IPS-18a (cell line): Measurements from ENCODE around the gene ITGB2.
A peak's percentile ranks its signal among the peaks of the same experiment; 100 is the strongest.

Experiments used
- H3K27ac ChIP-seq: one replicate; pipeline ENCODE4 v1.5.1; 2013; ENCODE audit warnings: low read length
- H3K27me3 ChIP-seq: one replicate; pipeline ENCODE4 v1.6.1; 2013; ENCODE audit warnings: mild to moderate bottlenecking, low read length; ENCODE audit not compliant: control insufficient read depth, insufficient read depth
- H3K36me3 ChIP-seq: one replicate; pipeline ENCODE4 v1.6.1; 2013; ENCODE audit warnings: low read depth, low read length; ENCODE audit not compliant: control insufficient read depth
- H3K4me1 ChIP-seq: one replicate; pipeline ENCODE4 v1.6.1; 2013; ENCODE audit warnings: low read depth, low read length; ENCODE audit not compliant: control insufficient read depth
- H3K4me3 ChIP-seq: one replicate; pipeline ENCODE4 v1.5.1; 2013; ENCODE audit warnings: low read length
- H3K9ac ChIP-seq: one replicate; pipeline ENCODE4 v1.6.1; 2013; ENCODE audit warnings: mild to moderate bottlenecking, low read length, moderate library complexity
- H3K9me3 ChIP-seq: one replicate; pipeline ENCODE4 v1.6.1; 2013; ENCODE audit warnings: low read depth, low read length; ENCODE audit not compliant: control insufficient read depth

The ITGB2 gene

DNA sequence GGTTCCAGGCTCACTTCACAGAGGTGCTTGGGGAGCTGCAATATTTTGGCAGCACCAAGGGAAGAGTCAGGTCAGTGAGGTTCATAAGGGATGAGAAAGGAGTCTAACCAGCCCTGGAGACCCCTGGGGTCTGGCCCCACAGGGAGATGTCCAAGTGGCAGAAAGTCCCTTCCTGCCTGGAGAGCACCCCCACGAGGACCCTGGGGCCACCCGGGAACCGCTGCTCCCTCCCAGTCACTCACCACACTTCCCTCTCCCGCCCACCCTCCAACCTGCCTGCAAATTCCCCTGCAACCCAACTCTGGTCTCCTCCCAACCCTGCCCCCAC, 6.5 kb upstream of the ITGB2 start:
- Histone ChIP-seq H3K9me3 (no peaks in the 10 kb centered on the region), H3K36me3 (no peaks in the 10 kb centered on the region), H3K27me3 (peaks cover 89% of the 10 kb centered on the region), H3K4me3 (peak overlapping the region; percentile 16), H3K9ac (no peak overlapping the region), H3K4me1 (peaks cover 15% of the 10 kb centered on the region), H3K27ac (no peak overlapping the region)

- no peak overlapping the region for H3K9ac ChIP-seq
- peaks cover 89% of the 10 kb centered on the region for H3K27me3 ChIP-seq
- peaks cover 15% of the 10 kb centered on the region for H3K4me1 ChIP-seq
- H3K4me3 ChIP-seq = no peak overlapping the region
- H3K9me3 ChIP-seq = no peaks in the 10 kb centered on the region
- H3K36me3 ChIP-seq = no peaks in the 10 kb centered on the region
- no peak overlapping the region for H3K27ac ChIP-seq
Observed at GRCh38 chr21:44926331-44927101, 5.8 kb upstream of the ITGB2 start.

DNA sequence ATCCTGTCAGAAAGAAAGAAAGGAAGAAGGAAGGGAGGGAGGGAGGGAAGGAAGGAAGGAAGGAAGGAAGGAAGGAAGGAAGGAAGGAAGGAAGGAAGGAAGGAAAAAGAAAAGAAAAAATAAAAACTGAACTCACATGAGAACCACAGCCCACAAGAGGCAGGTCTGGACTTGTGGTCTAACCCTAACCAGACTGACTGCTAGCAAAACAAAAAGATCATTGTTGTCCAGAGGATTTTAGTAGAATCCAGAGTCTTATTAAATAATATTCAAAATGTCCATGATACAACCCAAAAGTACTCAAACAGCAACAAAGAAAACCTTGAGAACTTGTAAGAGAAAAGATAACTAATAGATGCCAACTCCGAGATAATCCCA, 4.7 kb upstream of the ITGB2 start:
- Histone ChIP-seq H3K9me3 (no peaks in the 10 kb centered on the region), H3K27me3 (peaks cover 89% of the 10 kb centered on the region), H3K36me3 (no peaks in the 10 kb centered on the region), H3K27ac (no peak overlapping the region), H3K4me3 (no peak overlapping the region), H3K9ac (no peak overlapping the region), H3K4me1 (peaks cover 15% of the 10 kb centered on the region)

DNA sequence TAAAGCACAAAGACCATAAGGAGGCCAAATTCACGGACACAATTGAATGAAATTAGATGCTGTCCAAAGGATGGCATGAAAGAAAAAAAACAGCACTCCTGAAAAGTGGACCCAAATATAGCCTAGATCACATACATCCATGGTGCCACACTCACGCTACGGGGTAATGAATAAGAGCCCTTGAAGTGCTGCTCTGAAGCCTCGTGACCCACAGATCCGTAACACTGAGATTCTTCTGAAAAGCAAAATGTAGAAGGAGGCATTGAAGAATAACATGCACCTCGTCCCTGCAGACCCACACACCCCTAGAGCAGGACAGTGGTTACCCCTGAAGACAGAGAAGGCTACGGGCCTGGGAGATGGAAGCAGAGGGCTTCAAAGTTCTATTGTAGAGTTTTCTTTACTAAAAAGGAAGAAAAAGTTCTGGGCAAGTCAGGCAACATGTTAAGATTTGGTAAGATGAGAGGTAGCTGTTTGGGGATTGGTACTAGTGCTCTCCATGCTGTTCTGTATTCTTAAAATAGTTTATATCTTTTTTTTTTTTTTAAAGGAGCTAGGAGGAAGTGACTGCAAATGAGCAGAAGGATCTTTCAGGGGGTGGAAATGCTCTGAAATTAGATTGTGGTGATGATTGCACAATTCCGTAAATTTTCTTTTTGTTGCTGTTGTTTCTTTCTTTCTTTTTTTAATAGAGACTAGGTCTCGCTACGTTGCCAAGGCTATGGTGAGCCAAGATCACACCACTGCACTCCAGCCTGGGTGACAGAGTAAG, 4.1 kb upstream of the ITGB2 start:
- no peak overlapping the region for H3K27ac ChIP-seq
- no peaks in the 10 kb centered on the region for H3K36me3 ChIP-seq
- peaks cover 15% of the 10 kb centered on the region for H3K4me1 ChIP-seq
- no peak overlapping the region for H3K4me3 ChIP-seq
- no peaks in the 10 kb centered on the region for H3K9me3 ChIP-seq
- H3K27me3 ChIP-seq = peaks cover 89% of the 10 kb centered on the region
- H3K9ac ChIP-seq = no peak overlapping the region

DNA sequence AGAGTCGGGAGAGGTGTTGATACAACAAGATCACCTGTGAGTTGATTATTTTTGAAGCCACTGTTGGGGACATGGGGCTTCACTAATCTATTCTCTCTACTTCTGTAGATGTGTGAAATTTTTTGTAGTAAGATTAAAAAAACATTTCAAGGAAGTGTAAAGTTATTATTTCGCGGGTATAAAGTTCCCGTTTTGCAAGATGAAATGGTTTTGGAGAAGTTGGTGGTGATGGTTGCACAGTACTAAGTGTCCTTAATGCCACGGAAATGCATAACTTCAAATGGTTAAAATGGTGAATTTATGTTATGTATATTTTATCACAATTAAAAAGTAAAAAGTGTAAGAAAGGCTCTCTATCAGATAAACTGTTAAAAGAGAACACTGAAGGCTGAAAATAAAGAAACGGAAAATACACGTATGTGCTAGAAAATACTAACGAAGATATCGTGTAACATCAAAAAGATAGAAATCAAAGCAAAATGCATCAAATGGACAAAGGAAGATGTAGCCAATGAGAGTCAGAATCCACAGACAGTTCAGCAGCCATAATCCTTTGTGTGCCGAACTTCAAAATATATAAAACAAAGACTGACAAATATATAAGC, 2.9 kb upstream of the ITGB2 start:
- Histone ChIP-seq H3K9me3 (no peaks in the 10 kb centered on the region), H3K36me3 (no peaks in the 10 kb centered on the region), H3K27me3 (peaks cover 89% of the 10 kb centered on the region), H3K4me1 (peaks cover 15% of the 10 kb centered on the region), H3K27ac (no peak overlapping the region), H3K4me3 (no peak overlapping the region), H3K9ac (no peak overlapping the region)

DNA sequence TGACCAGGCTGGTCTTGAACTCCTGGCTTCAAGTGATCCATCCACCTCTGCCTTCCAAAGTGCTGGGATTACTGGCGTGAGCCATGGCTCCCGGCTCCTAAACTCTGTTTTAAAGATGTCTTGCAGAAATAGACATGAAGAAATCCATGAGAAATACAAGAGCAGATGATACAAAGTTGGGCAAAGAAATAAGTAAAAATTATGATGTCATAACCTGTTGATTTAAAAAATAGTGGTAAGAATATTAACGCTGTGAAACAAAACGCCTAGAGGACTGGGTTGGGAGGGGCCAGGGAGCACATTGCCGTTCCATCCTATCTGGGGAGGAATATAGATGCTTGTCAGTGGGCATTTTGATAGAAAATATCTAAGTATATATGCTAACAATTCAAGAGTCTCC, 1.2 kb upstream of the ITGB2 start:
- Histone ChIP-seq H3K27me3 (peaks cover 89% of the 10 kb centered on the region), H3K9ac (no peak overlapping the region), H3K4me3 (no peak overlapping the region), H3K36me3 (no peaks in the 10 kb centered on the region), H3K4me1 (peaks cover 3% of the 10 kb centered on the region), H3K9me3 (no peaks in the 10 kb centered on the region), H3K27ac (no peak overlapping the region)

DNA sequence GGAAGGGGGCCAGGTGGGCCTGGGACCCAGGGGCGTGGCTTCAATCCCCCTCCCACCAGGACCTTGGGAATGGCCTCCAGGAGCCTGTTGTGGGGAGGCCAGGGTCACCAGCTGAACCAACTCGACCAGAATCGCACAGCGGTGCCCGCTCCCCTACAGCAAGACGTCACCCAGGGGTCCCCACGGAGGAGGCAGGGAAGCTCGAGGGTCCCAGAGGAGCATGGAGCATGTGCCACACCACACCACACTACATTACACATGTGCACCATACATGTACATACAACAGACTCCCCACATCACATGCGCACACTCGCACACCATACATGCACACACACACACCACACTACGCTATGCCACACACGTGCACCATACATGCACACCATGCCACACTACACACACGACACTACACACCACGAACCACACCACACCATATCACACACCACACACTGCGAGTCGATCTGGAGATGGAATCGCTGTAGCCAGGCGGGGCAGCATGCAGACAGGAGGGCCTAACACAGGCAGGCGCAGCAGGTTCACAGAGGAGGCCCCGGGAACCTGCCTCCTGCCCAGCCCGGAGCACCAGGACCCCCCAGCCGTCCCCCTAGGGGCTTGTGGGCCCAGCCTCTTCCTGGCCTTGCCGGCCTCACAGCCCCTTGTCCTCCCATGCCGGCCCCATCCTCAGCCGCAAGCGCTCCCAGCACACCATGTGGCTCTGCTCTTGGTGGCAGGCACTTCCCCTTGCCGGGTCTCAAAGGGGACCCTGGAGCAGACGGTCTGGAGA, 596 bp downstream of the ITGB2 start:
- no peaks in the 10 kb centered on the region for H3K9me3 ChIP-seq
- no peak overlapping the region for H3K27ac ChIP-seq
- peaks cover 83% of the 10 kb centered on the region for H3K27me3 ChIP-seq
- no peaks in the 10 kb centered on the region for H3K4me1 ChIP-seq
- no peak overlapping the region for H3K9ac ChIP-seq
- H3K4me3 ChIP-seq = peak overlapping the region; percentile 55
- no peaks in the 10 kb centered on the region for H3K36me3 ChIP-seq

DNA sequence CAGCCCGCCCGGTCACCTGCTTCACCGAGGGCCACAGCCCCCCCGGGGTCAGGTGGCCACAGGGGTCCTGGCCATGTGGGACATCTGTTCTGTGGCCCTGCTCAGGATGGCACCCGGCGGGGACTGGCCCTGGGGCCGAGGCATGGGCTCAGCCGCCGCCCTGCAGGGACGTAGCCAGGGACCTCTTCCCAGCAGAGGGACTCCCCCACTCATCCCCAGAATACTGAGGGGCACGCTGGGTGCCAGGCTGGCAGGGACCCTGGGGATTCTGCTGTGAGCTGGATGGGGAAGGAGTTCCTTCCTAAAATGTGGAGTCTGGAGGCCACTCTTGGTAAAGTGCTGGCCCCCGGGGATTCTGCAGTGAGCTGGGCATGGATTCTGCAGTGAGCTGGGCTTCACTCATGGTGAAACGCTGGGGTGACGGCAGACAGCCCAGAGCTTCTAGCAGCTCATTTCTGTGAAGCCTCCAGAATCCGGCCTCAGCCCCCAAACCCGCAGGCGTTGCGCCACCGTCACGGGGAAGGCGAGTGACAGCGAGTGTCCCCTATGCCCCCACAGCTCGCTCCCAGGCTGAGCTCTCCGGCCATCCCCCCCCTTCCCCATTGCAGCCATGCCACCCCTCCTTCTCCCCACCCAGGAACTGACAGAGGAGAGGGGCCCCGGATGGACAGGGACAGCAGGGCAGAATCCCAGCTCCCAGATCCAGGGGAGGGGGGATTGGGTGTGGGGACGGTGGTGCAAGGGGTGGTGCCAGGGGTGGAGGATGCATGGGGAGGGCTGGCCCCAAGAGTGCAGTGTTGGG, 1.4 kb downstream of the ITGB2 start:
- H3K9ac ChIP-seq = no peak overlapping the region
- H3K9me3 ChIP-seq = no peaks in the 10 kb centered on the region
- H3K27ac ChIP-seq = no peak overlapping the region
- H3K4me3 ChIP-seq = peak overlapping the region; percentile 55
- H3K4me1 ChIP-seq = no peaks in the 10 kb centered on the region
- no peaks in the 10 kb centered on the region for H3K36me3 ChIP-seq
- peaks cover 76% of the 10 kb centered on the region for H3K27me3 ChIP-seq

DNA sequence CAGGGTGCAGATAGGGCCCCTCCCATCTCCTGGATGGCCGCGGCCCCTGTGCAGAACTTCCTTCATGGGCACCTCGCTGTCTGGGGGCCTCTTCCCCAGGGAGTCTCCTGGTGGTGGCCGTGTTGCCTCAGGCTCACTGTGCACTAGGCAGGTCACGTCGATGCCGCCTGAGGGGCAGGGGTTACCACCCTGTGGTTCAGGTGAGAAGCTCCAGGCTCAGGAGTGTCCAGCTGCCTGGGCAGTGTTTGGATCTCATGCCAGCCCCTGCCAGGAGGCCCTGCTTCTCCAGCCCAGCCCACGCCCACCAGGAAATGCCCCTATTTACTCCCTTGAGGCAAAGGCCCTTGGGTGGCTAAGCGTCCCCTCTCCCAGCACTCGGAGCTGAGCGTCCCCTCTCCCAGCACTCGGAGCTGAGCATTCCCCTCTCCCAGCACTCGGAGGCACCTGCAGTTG, 2.1 kb downstream of the ITGB2 start:
- Histone ChIP-seq H3K36me3 (no peaks in the 10 kb centered on the region), H3K27ac (no peak overlapping the region), H3K4me1 (no peaks in the 10 kb centered on the region), H3K27me3 (peaks cover 69% of the 10 kb centered on the region), H3K9ac (no peak overlapping the region), H3K4me3 (peak overlapping the region; percentile 55), H3K9me3 (no peaks in the 10 kb centered on the region)

DNA sequence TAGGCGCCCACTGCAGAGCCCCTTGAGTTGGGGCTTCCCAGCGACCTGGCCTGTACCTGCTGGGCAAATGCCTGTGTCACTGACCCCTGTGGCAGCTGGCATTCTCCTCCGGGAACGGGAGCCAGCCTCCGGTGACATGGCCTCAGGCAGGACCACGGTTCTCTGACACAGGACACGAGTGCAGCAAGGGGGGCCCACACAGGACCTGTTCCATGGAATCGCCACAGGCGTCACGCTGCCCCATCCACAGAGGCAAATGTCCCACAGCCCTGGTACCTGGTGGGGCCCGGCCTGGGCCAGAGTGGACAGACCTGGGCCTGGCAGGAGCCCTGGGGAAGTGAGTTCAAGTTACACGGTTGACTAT, 2.6 kb downstream of the ITGB2 start:
- H3K4me3 ChIP-seq = no peak overlapping the region
- no peak overlapping the region for H3K27ac ChIP-seq
- H3K4me1 ChIP-seq = no peaks in the 10 kb centered on the region
- H3K9ac ChIP-seq = no peak overlapping the region
- H3K36me3 ChIP-seq = no peaks in the 10 kb centered on the region
- H3K9me3 ChIP-seq = no peaks in the 10 kb centered on the region
- H3K27me3 ChIP-seq = peaks cover 64% of the 10 kb centered on the region
